SK-N-SH (cell line): ENCODE data around the gene PKDCC. TPM values are rescaled to one million over a fixed set of nuclear protein-coding genes. Genes with fewer than 3 reads are reported as not detected.

Experiments used
- CTCF ChIA-PET: fragments of 300-600, 350-600 bp; formaldehyde crosslinking; extraction: SDS; loops from one replicate; lab custom pipeline; 2021; lab: Yijun Ruan, JAX
- POLR2A ChIA-PET: fragments of 350-600 bp; sonication (Branson Sonifier 250); formaldehyde crosslinking; extraction: SDS; loops from one replicate; lab custom pipeline; 2020; ENCODE audit warnings: antibody characterized with exemption, inconsistent platforms; lab: Yijun Ruan, JAX
- DNase-seq: peaks from one replicate; pipeline ENCODE4 v3.0.0; 2012
- H2AFZ ChIP-seq: fragments of 200-600 bp; sonication (generic); 2 replicates; pipeline ENCODE4 v1.8.1; 2016; ENCODE audit warnings: antibody characterized with exemption, mild to moderate bottlenecking, low read depth
- H3F3A ChIP-seq: fragments of 200-600 bp; sonication (generic); replicated peaks from 2 replicates; pipeline ENCODE3; 2016; ENCODE audit warnings: antibody characterized with exemption, mild to moderate bottlenecking; ENCODE audit not compliant: insufficient read depth
- H3K27ac ChIP-seq, 2 experiments: fragments of 200-500 bp in 1 of 2; fragments of 200-600 bp in 1 of 2; sonication (Bioruptor generic) in 1 of 2; sonication (generic), shearing (Covaris generic) in 1 of 2; 2 replicates each; pipeline versions ENCODE4 v1.5.1 to v1.6.1; 2014 to 2016; ENCODE audit warnings: low read depth in 2 of 2, inconsistent platforms in 1 of 2, low read length in 1 of 2, mild to moderate bottlenecking in 1 of 2, mixed read lengths in 1 of 2
- H3K27me3 ChIP-seq: fragments of 200-600 bp; sonication (generic), shearing (Covaris generic); 2 replicates; pipeline ENCODE4 v1.6.1; 2016; ENCODE audit warnings: mixed run types; ENCODE audit not compliant: insufficient read depth
- H3K36me3 ChIP-seq, 2 experiments: fragments of 200-500 bp in 1 of 2; fragments of 200-600 bp in 1 of 2; sonication (Bioruptor generic) in 1 of 2; sonication (generic) in 1 of 2; replicated peaks in 1 of 2; 2 replicates each; pipeline versions ENCODE3 to v1.5.1; 2014 to 2016; ENCODE audit warnings: low read length in 1 of 2, mild to moderate bottlenecking in 1 of 2; ENCODE audit not compliant: insufficient read depth in 2 of 2, control insufficient read depth in 1 of 2
- H3K4me1 ChIP-seq, 2 experiments: fragments of 200-500 bp in 1 of 2; fragments of 200-600 bp in 1 of 2; sonication (Bioruptor generic) in 1 of 2; sonication (generic), shearing (Covaris generic) in 1 of 2; 2 replicates each; pipeline versions ENCODE4 v1.5.1 to v1.6.1; 2014 to 2016; ENCODE audit warnings: low read depth in 1 of 2, low read length in 1 of 2, mixed run types in 1 of 2; ENCODE audit not compliant: insufficient read depth in 2 of 2, control insufficient read depth in 1 of 2
- H3K4me2 ChIP-seq: fragments of 200-600 bp; sonication (generic), shearing (Covaris generic); 2 replicates; pipeline ENCODE4 v1.6.1; 2017; ENCODE audit warnings: mixed run types
- H3K4me3 ChIP-seq, 2 experiments: fragments of 200-500 bp in 1 of 2; fragments of 200-600 bp in 1 of 2; sonication (Bioruptor generic) in 1 of 2; sonication (generic), shearing (Covaris generic) in 1 of 2; 2 replicates each; pipeline versions ENCODE4 v1.5.1 to v1.8.1; 2014 to 2016; ENCODE audit warnings: low read depth in 2 of 2, inconsistent platforms in 1 of 2, low read length in 1 of 2, mild to moderate bottlenecking in 1 of 2, mixed read lengths in 1 of 2, moderate library complexity in 1 of 2
- H3K79me2 ChIP-seq: fragments of 200-600 bp; sonication (generic); 2 replicates; pipeline ENCODE4 v1.8.1; 2017; ENCODE audit warnings: mild to moderate bottlenecking; ENCODE audit not compliant: insufficient read depth
- H3K9ac ChIP-seq: fragments of 200-600 bp; sonication (generic); 2 replicates; pipeline ENCODE4 v1.6.1; 2017; ENCODE audit warnings: mixed run types
- H3K9me2 ChIP-seq: fragments of 200-600 bp; sonication (generic); 2 replicates; pipeline ENCODE4 v1.6.1; 2017; ENCODE audit warnings: mixed run types
- H3K9me3 ChIP-seq: fragments of 200-600 bp; sonication (generic); 2 replicates; pipeline ENCODE4 v1.6.1; 2017; ENCODE audit warnings: mixed run types, mild to moderate bottlenecking, moderate library complexity
- H4K20me1 ChIP-seq: fragments of 200-600 bp; sonication (generic); 2 replicates; pipeline ENCODE4 v1.6.1; 2017; ENCODE audit warnings: mild to moderate bottlenecking, mixed run types; ENCODE audit not compliant: insufficient read depth
- FOSL2 ChIP-seq: IDR thresholded peaks from 2 replicates; pipeline ENCODE4 v1.4.0; 2012; ENCODE audit warnings: low read depth, mild to moderate bottlenecking, moderate library complexity, borderline replicate concordance
- FOXJ3 ChIP-seq: sonication (generic); formaldehyde crosslinking; IDR thresholded peaks from 2 replicates; pipeline ENCODE4 v1.5.1; 2020; ENCODE audit warnings: mild to moderate bottlenecking, missing genetic modification reagents
- FOXM1 ChIP-seq: IDR thresholded peaks from 2 replicates; pipeline ENCODE4 v1.4.0; 2012; ENCODE audit warnings: low read depth, mild to moderate bottlenecking
- JUND ChIP-seq: IDR thresholded peaks from 2 replicates; pipeline ENCODE4 v1.4.0; 2012
- MAX ChIP-seq: IDR thresholded peaks from 2 replicates; pipeline ENCODE4 v1.4.0; 2012; ENCODE audit warnings: low read depth
- NRF1 ChIP-seq: IDR thresholded peaks from 2 replicates; pipeline ENCODE4 v1.6.1; 2012; ENCODE audit warnings: low read depth, mild to moderate bottlenecking, low read length
- POLR2AphosphoS5 ChIP-seq: IDR thresholded peaks from 2 replicates; pipeline ENCODE4 v1.6.1; 2012; ENCODE audit warnings: low read depth, low read length
- RAD21 ChIP-seq: IDR thresholded peaks from 2 replicates; pipeline ENCODE4 v1.6.1; 2012; ENCODE audit warnings: mild to moderate bottlenecking, low read length
- RCOR1 ChIP-seq: fragments of 150-350 bp; IDR thresholded peaks from 2 replicates; pipeline ENCODE4 v1.6.1; 2017; ENCODE audit warnings: antibody characterized with exemption, low read length
- RXRA ChIP-seq: IDR thresholded peaks from 2 replicates; pipeline ENCODE4 v1.4.0; 2012; ENCODE audit warnings: low read depth, mild to moderate bottlenecking, borderline replicate concordance
- SMC3 ChIP-seq: IDR thresholded peaks from 2 replicates; pipeline ENCODE4 v1.6.1; 2012; ENCODE audit warnings: low read depth, low read length, improper control_type of control experiment
- TCF12 ChIP-seq: IDR thresholded peaks from 2 replicates; pipeline ENCODE4 v1.4.0; 2012
- USF2 ChIP-seq: fragments of 150-350 bp; IDR thresholded peaks from 2 replicates; pipeline ENCODE4 v1.6.1; 2017; ENCODE audit warnings: antibody characterized with exemption, low read length, low read depth, borderline replicate concordance
- YY1 ChIP-seq: IDR thresholded peaks from 2 replicates; pipeline ENCODE4 v1.4.0; 2012; ENCODE audit warnings: low read depth, mild to moderate bottlenecking
- WGBS: methylation state at CpG from one replicate; pipeline ENCODE4 v1.1.6; 2017; ENCODE audit warnings: low lambda C conversion rate; 5-methylcytosine and 5-hydroxymethylcytosine counted together
- polyA plus RNA-seq, 3 experiments: library from polyadenylated mRNA; depleted of rRNA; stranded (reverse); fragments of >200 nt; gene quantifications; 2 replicates each; pipeline ENCODE4 v1.2.3, GENCODE V29; 2012
- TF ChIP-seq, protein P1 (sequence below): fragments of 150-350 bp; IDR thresholded peaks from 2 replicates; pipeline ENCODE4 v1.6.1; 2016; ENCODE audit warnings: mild to moderate bottlenecking, low read depth, low read length
- TF ChIP-seq, protein P2 (sequence below): IDR thresholded peaks from 2 replicates; pipeline ENCODE4; 2012

PKDCC gene
- polyA plus RNA-seq, 1 of the 3 experiments (the other 2 are of a cell fraction), result 16.0 TPM

GRCh38 chr2:42098571-42099437, 51.0 kb downstream of the PKDCC start:
- H3K27ac ChIP-seq, result no peak overlapping the region; a peak in 1 of 4 replicates
- no peaks in the 10 kb centered on the region for H3F3A ChIP-seq
- H4K20me1 ChIP-seq, result no peaks in the 10 kb centered on the region
- H3K9me3 ChIP-seq, result no peaks in the 10 kb centered on the region
- peak overlapping the region; percentile 30; the same call in 1 of the 2 replicates for H2AFZ ChIP-seq
- no peaks in the 10 kb centered on the region for H3K36me3 ChIP-seq
- no peak overlapping the region for H3K4me3 ChIP-seq
- 87% methylated on average over 9 of the region's 9 CpGs for WGBS
- no peaks in the 10 kb centered on the region for H3K79me2 ChIP-seq
- ChIA-PET POLR2A (interaction anchor here (1.4 kb wide), 1 partner anchor 34 kb away, joined by 4 read pairs; no protein-coding TSS in a partner anchor), CTCF (interaction anchor here (0.8 to 7.5 kb wide), 10 partner anchors 14 to 244 kb away, joined by 3 to 96 read pairs (median 4); no protein-coding TSS in a partner anchor)
- H3K4me1 ChIP-seq, result peaks cover 0 to 15% of the 10 kb centered on the region in 2 experiments; a peak in 1 of 4 replicates
- no peak for DNase-seq
- H3K9me2 ChIP-seq, result no peaks in the 10 kb centered on the region
- no peak overlapping the region for H3K9ac ChIP-seq
- H3K4me2 ChIP-seq, result no peak overlapping the region
- no peaks in the 10 kb centered on the region for H3K27me3 ChIP-seq
- TF ChIP-seq JUND (no peak), FOSL2 (no peak), RCOR1 (no peak), RXRA (no peak), RAD21 (no peak), TCF12 (no peak), FOXJ3 (CRISPR knock-in tag) (no peak)
- TF ChIP-seq, protein P1, sequence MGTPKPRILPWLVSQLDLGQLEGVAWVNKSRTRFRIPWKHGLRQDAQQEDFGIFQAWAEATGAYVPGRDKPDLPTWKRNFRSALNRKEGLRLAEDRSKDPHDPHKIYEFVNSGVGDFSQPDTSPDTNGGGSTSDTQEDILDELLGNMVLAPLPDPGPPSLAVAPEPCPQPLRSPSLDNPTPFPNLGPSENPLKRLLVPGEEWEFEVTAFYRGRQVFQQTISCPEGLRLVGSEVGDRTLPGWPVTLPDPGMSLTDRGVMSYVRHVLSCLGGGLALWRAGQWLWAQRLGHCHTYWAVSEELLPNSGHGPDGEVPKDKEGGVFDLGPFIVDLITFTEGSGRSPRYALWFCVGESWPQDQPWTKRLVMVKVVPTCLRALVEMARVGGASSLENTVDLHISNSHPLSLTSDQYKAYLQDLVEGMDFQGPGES, result no peak
- TF ChIP-seq, protein P2, sequence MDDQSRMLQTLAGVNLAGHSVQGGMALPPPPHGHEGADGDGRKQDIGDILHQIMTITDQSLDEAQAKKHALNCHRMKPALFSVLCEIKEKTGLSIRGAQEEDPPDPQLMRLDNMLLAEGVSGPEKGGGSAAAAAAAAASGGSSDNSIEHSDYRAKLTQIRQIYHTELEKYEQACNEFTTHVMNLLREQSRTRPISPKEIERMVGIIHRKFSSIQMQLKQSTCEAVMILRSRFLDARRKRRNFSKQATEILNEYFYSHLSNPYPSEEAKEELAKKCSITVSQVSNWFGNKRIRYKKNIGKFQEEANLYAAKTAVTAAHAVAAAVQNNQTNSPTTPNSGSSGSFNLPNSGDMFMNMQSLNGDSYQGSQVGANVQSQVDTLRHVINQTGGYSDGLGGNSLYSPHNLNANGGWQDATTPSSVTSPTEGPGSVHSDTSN, result no peak

GRCh38 chr2:42099438-42100173, 51.8 kb downstream of the PKDCC start:
- H2AFZ ChIP-seq, result no peak overlapping the region
- POLR2A ChIA-PET, result interaction anchor here (0.5 to 1.4 kb wide), 2 partner anchors 33 to 351 kb away, joined by 3 to 4 read pairs; no protein-coding TSS in a partner anchor
- 84% methylated on average over 6 of the region's 6 CpGs for WGBS
- H3K4me1 ChIP-seq, result peaks cover 0 to 15% of the 10 kb centered on the region in 2 experiments; a peak in 1 of 4 replicates
- H3K27me3 ChIP-seq, result no peaks in the 10 kb centered on the region
- no peaks in the 10 kb centered on the region for H4K20me1 ChIP-seq
- H3K9ac ChIP-seq, result no peak overlapping the region
- H3K4me2 ChIP-seq, result no peak overlapping the region
- no peaks in the 10 kb centered on the region for H3K36me3 ChIP-seq
- no peak overlapping the region for H3K4me3 ChIP-seq
- no peaks in the 10 kb centered on the region for H3K9me3 ChIP-seq
- no peak for DNase-seq
- no peak overlapping the region for H3K27ac ChIP-seq
- no peaks in the 10 kb centered on the region for H3K79me2 ChIP-seq
- CTCF ChIA-PET, result interaction anchor here (1.0 to 7.5 kb wide), 12 partner anchors 10 to 245 kb away, joined by 3 to 96 read pairs (median 4); no protein-coding TSS in a partner anchor
- H3F3A ChIP-seq, result no peaks in the 10 kb centered on the region
- no peaks in the 10 kb centered on the region for H3K9me2 ChIP-seq
- TF ChIP-seq YY1 (no peak), SMC3 (no peak), NRF1 (no peak), FOXM1 (no peak), MAX (no peak), POLR2AphosphoS5 (no peak), FOXJ3 (CRISPR knock-in tag) (no peak), RXRA (no peak), USF2 (no peak)
- TF ChIP-seq, protein P2, result no peak
- TF ChIP-seq, protein P1, result no peak
